GM23248 (cell line): ENCODE measurements around the gene ATRN. TPM values are rescaled to one million over a fixed set of nuclear protein-coding genes. Genes with fewer than 3 reads are reported as not detected.
A peak's percentile ranks its signal among the peaks of the same experiment; 100 is the strongest.

Experiments used
- DNase-seq: peaks from one replicate; pipeline ENCODE4 v3.0.0-alpha.2; 2015
- H2AFZ ChIP-seq: fragments of 200-600 bp; sonication (generic); 2 replicates; pipeline ENCODE4 v1.6.1; 2016; ENCODE audit warnings: antibody characterized with exemption
- H3F3A ChIP-seq: fragments of 200-600 bp; sonication (generic); 2 replicates; pipeline ENCODE4 v1.6.1; 2016; ENCODE audit warnings: mild to moderate bottlenecking, antibody characterized with exemption, mixed run types; ENCODE audit not compliant: insufficient read depth
- H3K27ac ChIP-seq: fragments of 200-600 bp; sonication (generic); 2 replicates; pipeline ENCODE4 v1.5.1; 2016; ENCODE audit warnings: mild to moderate bottlenecking
- H3K27me3 ChIP-seq: fragments of 200-600 bp; sonication (generic); replicated peaks from 2 replicates; pipeline ENCODE4 v1.6.1; 2016; ENCODE audit warnings: mild to moderate bottlenecking; ENCODE audit not compliant: insufficient read depth
- H3K36me3 ChIP-seq: fragments of 200-600 bp; sonication (generic); 2 replicates; pipeline ENCODE4 v1.6.1; 2016; ENCODE audit warnings: low read depth, mild to moderate bottlenecking
- H3K4me1 ChIP-seq: fragments of 200-600 bp; sonication (generic); 2 replicates; pipeline ENCODE4 v1.6.1; 2016; ENCODE audit warnings: mild to moderate bottlenecking; ENCODE audit not compliant: insufficient read depth
- H3K4me2 ChIP-seq: fragments of 200-600 bp; sonication (generic); one replicate; pipeline ENCODE4 v1.6.1; 2016; ENCODE audit warnings: mild to moderate bottlenecking; ENCODE audit not compliant: unreplicated experiment
- H3K4me3 ChIP-seq: fragments of 200-600 bp; sonication (generic); 2 replicates; pipeline ENCODE4 v1.5.1; 2016; ENCODE audit warnings: mild to moderate bottlenecking
- H3K79me2 ChIP-seq: fragments of 200-600 bp; sonication (generic); 2 replicates; pipeline ENCODE4 v1.6.1; 2016; ENCODE audit warnings: mild to moderate bottlenecking; ENCODE audit not compliant: insufficient read depth
- H3K9ac ChIP-seq: fragments of 200-600 bp; sonication (generic); 2 replicates; pipeline ENCODE4 v1.6.1; 2016; ENCODE audit warnings: mild to moderate bottlenecking
- H3K9me2 ChIP-seq: fragments of 200-600 bp; sonication (generic); 2 replicates; pipeline ENCODE4 v1.6.1; 2016; ENCODE audit warnings: mixed run types, mild to moderate bottlenecking, moderate library complexity; ENCODE audit not compliant: insufficient read depth
- H3K9me3 ChIP-seq: fragments of 200-600 bp; sonication (generic); one replicate; pipeline ENCODE4 v1.6.1; 2017; ENCODE audit warnings: low read depth
- H4K20me1 ChIP-seq: fragments of 200-600 bp; sonication (generic); 2 replicates; pipeline ENCODE4 v1.6.0; 2016; ENCODE audit not compliant: insufficient read depth
- EZH2 ChIP-seq: fragments of 200-600 bp; sonication (generic); IDR thresholded peaks from 2 replicates; pipeline ENCODE4 v1.6.1; 2018; ENCODE audit warnings: antibody characterized with exemption, mild to moderate bottlenecking; ENCODE audit not compliant: insufficient read depth, poor library complexity, severe bottlenecking
- EZH2phosphoT487 ChIP-seq: fragments of 200-600 bp; sonication (generic); IDR thresholded peaks from 2 replicates; pipeline ENCODE4 v1.6.1; 2018; ENCODE audit warnings: antibody characterized with exemption, moderate library complexity, mild to moderate bottlenecking, low read depth; ENCODE audit not compliant: insufficient read depth
- WGBS, 2 experiments: methylation state at CpG; one replicate each; pipeline ENCODE4 v1.1.6; 2015 to 2017; ENCODE audit warnings: low lambda C conversion rate in 2 of 2, low coverage in 1 of 2; ENCODE audit errors: missing lambda C conversion rate in 2 of 2; 5-methylcytosine and 5-hydroxymethylcytosine counted together
- in situ Hi-C: fragments of 300-500 bp; cut with MboI; formaldehyde crosslinking; loops from 2 replicates; pipeline ENCODE4 v1.15.0; 2020
- polyA plus RNA-seq: library from polyadenylated mRNA; unstranded; fragments of >200 nt; fragmentation: Nextera tagmentation; extraction: Ambion mirVana; gene quantifications from 2 replicates; pipeline ENCODE4 v1.2.1, GENCODE V29; 2016
- total RNA-seq: library from RNA; depleted of rRNA; stranded (reverse); fragments of >200 nt; shearing (Covaris generic); gene quantifications from 2 replicates; pipeline ENCODE4 v1.2.3, GENCODE V29; 2014

Gene ATRN
- total and polyA plus RNA-seq, 2 experiments from 2014 or later: 9.9 to 38.7 TPM

DNA sequence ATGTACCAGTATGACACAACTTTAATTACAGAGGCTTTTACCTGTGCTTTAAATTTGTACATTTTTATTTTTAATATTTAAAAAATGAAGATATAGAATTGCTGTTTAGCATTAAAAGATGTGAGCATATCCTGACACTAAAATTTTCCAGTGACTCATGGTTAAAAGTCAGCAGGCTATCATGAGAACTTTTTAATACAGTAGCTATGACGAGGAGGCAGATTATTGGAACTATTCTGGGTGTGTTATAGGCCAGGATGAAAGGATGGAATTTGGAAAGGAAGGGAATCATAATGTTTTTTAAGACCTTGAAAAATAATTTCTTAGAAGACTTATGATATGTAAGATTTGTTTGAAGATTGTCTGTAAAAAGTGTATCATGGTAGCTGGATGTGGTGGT is 101.3 kb downstream of the ATRN start:
- TF ChIP-seq EZH2phosphoT487 (no peak), EZH2 (no peak)
- in situ Hi-C loops: no loop called here
- H3K9me3 ChIP-seq: no peaks in the 10 kb centered on the region

DNA sequence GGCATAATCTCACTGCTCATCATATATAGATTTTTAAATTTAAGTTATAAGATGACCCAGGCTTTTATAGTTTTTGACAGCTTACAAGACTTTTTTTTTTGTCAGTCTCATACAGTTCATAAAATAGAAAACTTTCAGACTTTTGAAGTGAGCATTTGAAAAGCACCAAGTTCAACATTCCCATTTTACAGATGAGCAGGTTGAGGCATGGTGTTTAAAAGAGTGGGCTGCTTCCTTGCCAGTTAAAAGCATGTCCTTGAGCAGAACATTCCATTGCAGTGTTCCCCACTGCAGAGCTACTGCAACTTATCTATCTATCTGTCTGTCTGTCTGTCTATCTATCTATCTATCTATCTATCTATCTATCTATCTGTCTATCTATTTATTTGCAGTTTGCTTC is 105.5 kb downstream of the ATRN start:
- DNase-seq: no peak
- Histone ChIP-seq H3K9me2 (no peaks in the 10 kb centered on the region), H3K9ac (no peak overlapping the region), H3K27me3 (no peaks in the 10 kb centered on the region), H3K4me3 (no peak overlapping the region), H3F3A (no peaks in the 10 kb centered on the region), H3K79me2 (no peaks in the 10 kb centered on the region), H4K20me1 (no peaks in the 10 kb centered on the region), H3K4me2 (no peak overlapping the region), H2AFZ (no peak overlapping the region), H3K36me3 (peaks cover 20% of the 10 kb centered on the region), H3K27ac (no peak overlapping the region), H3K9me3 (no peaks in the 10 kb centered on the region), H3K4me1 (no peaks in the 10 kb centered on the region)
- in situ Hi-C loops: no loop called here
- TF ChIP-seq EZH2 (no peak), EZH2phosphoT487 (no peak)

More for the DNA sequence above, 101.3 kb downstream of the ATRN start:
- no peaks in the 10 kb centered on the region for H3K9me2 ChIP-seq
- no peaks in the 10 kb centered on the region for H3F3A ChIP-seq
- peaks cover 20% of the 10 kb centered on the region; the same call in 1 of the 2 replicates for H3K36me3 ChIP-seq
- no peak overlapping the region for H3K9ac ChIP-seq
- WGBS, 2 experiments: 52 to 55% methylated on average over 1 of the region's 1 CpG
- no peaks in the 10 kb centered on the region for H3K27me3 ChIP-seq
- H3K4me3 ChIP-seq: no peak overlapping the region
- H4K20me1 ChIP-seq: no peaks in the 10 kb centered on the region
- H3K79me2 ChIP-seq: no peaks in the 10 kb centered on the region; the same call in 1 of the 2 replicates
- no peak overlapping the region for H3K4me2 ChIP-seq
- DNase-seq: peak; percentile 52
- H3K4me1 ChIP-seq: no peaks in the 10 kb centered on the region
- H2AFZ ChIP-seq: no peak overlapping the region
- H3K27ac ChIP-seq: no peak overlapping the region

DNA sequence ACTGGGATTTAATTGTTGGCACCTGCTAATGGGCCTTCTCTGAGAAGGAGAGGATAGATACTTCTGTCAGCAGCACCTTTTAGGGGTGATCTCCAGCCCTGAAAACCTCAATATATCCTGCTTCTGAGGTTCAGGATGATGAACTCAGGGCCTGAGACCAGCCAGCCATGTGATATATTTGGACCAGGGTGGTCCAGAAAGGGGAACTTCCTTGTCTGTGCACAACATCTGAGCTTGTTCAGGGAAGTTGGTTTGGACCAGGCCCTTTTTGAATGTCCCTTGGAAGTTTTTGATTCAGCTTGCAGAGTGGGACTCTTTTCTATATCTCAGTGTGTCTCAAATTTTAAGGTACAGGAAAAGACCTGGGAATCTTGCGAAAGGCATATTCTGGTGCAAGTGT is 106.5 kb downstream of the ATRN start:
- in situ Hi-C loops: no loop called here
- H3K36me3 ChIP-seq: peaks cover 22% of the 10 kb centered on the region

DNA sequence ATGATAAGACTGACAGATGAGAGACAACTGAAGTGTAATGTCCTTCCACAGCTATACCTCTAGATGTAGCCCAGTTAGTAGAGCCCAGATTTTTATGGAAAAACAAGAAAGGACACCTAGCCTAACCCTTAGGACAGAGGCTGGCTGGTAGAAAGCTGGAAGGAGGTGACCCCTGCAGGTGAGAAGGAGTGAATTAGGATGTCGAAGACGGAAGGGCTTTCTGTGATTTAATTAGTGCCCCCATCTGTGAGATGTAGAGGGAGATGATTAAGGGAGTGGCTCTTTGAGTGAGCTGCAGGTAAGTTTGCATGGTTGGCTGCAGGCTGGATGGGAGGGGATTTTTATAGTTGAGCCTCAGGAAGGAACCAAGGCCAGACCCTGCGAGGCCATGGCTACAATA is 109.6 kb downstream of the ATRN start:
- no peak overlapping the region for H3K4me2 ChIP-seq
- peaks cover 38% of the 10 kb centered on the region for H3K36me3 ChIP-seq
- H3K9me2 ChIP-seq: no peaks in the 10 kb centered on the region
- H3K27me3 ChIP-seq: no peaks in the 10 kb centered on the region
- H2AFZ ChIP-seq: no peak overlapping the region
- no peaks in the 10 kb centered on the region for H3K4me1 ChIP-seq
- H3K4me3 ChIP-seq: no peak overlapping the region
- no peaks in the 10 kb centered on the region for H4K20me1 ChIP-seq
- no peaks in the 10 kb centered on the region for H3K79me2 ChIP-seq
- DNase-seq: no peak
- H3K9me3 ChIP-seq: no peaks in the 10 kb centered on the region
- H3K27ac ChIP-seq: no peak overlapping the region
- H3F3A ChIP-seq: no peaks in the 10 kb centered on the region
- TF ChIP-seq EZH2: no peak
- no peak for TF ChIP-seq EZH2phosphoT487
- no peak overlapping the region for H3K9ac ChIP-seq
- in situ Hi-C loops: no loop called here
- 90 to 92% methylated on average over 3 of the region's 3 CpGs for WGBS, 2 experiments

More for the DNA sequence above, 106.5 kb downstream of the ATRN start:
- TF ChIP-seq EZH2phosphoT487 (no peak), EZH2 (no peak)
- Histone ChIP-seq H3K9me2 (no peaks in the 10 kb centered on the region), H3K9me3 (no peaks in the 10 kb centered on the region), H3F3A (no peaks in the 10 kb centered on the region), H3K4me2 (no peak overlapping the region), H2AFZ (no peak overlapping the region), H3K27ac (no peak overlapping the region), H3K27me3 (no peaks in the 10 kb centered on the region), H3K4me3 (no peak overlapping the region), H3K4me1 (no peaks in the 10 kb centered on the region), H4K20me1 (no peaks in the 10 kb centered on the region), H3K79me2 (no peaks in the 10 kb centered on the region), H3K9ac (no peak overlapping the region)
- 100% methylated on average over 1 of the region's 1 CpG for WGBS, 2 experiments
- DNase-seq: no peak

DNA sequence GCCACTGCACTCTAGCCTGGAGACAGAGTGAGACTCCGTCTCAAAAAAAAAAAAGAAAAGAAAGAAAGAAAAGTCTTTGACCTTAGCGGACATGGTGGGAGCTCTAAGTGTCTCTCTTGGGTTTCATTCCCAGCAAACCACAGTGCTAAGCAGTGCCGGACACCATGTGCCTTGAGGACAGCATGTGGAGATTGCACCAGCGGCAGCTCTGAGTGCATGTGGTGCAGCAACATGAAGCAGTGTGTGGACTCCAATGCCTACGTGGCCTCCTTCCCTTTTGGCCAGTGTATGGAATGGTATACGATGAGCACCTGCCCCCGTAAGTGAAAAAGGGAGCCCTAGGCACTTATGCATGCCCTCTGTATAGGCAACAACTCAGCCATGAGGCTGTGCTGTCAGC is 112.9 kb downstream of the ATRN start:
- Histone ChIP-seq H3K4me2 (no peak overlapping the region), H3K9ac (no peak overlapping the region), H3K9me3 (no peaks in the 10 kb centered on the region), H3K79me2 (no peaks in the 10 kb centered on the region), H3F3A (no peaks in the 10 kb centered on the region), H3K27me3 (no peaks in the 10 kb centered on the region), H4K20me1 (no peaks in the 10 kb centered on the region), H3K4me1 (no peaks in the 10 kb centered on the region), H3K9me2 (no peaks in the 10 kb centered on the region), H3K4me3 (no peak overlapping the region), H2AFZ (no peak overlapping the region), H3K27ac (no peak overlapping the region), H3K36me3 (peaks cover 31% of the 10 kb centered on the region)
- 80 to 85% methylated on average over 7 of the region's 7 CpGs for WGBS, 2 experiments
- in situ Hi-C loops: no loop called here
- no peak for DNase-seq
- TF ChIP-seq EZH2phosphoT487: no peak
- no peak for TF ChIP-seq EZH2
